Esophagus muscularis mucosa (tissue), 3 donors: Measurements from ENCODE around the gene CABP7.

Experiments
- EP300 ChIP-seq: sonication (generic); formaldehyde crosslinking; IDR thresholded peaks from one replicate; pipeline ENCODE4 v1.6.1; 2017; ENCODE audit warnings: antibody characterized with exemption
- TF ChIP-seq, protein P1 (sequence below), 3 experiments: fragments of 200-600 bp in 2 of 3; fragments of 450-650 bp in 1 of 3; sonication (generic) in 2 of 3; IDR thresholded peaks; one replicate each; pipeline ENCODE4 v1.5.1; 2017 to 2019; ENCODE audit warnings: antibody characterized with exemption in 3 of 3, mild to moderate bottlenecking in 2 of 3, moderate library complexity in 1 of 3

DNA sequence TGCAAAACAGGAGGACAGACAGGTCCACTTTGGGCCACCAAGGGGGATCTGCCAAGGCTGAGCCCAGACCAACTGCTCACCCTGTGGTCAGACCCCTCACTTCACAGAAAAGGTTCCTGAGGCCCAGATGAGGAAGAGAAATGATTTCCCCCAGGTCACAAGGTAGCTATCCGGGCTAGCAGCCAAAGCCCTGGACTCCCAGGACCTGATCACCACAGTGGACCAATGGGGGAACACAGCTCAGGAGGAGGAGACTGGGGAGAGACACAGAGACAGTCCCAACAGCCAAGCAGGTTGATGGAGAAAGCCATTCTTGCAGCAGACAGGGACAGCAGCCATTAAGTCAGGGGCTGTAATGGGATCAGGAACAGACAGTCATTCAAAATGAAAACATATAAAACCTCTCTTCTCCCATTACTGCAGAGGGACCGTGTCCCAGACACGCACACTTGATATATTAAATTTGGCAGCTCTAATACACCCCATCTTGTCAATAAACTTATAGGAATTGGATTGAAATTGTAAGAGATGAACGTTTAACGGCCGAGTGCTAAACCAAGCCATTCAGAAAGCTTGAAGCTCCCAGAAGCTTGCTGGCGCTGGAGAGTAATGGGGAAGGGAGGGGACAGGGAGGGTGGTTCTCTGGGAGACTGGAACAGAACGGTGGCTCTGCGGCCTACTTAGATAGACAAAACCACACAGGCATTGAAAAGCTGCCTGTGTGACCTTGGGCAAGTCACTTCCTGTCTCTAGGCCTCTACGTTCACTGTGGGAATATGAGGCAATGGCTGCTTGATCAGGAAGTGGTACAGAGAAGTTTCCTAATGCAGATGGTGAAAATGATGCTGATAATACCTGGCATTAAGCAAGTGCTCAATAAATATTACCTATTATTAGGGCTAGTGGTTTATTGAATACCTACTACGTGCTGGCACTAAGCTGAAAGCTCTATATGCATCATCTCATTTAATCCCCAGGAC, 31.0 kb downstream of the CABP7 start:
- TF ChIP-seq, protein P1, sequence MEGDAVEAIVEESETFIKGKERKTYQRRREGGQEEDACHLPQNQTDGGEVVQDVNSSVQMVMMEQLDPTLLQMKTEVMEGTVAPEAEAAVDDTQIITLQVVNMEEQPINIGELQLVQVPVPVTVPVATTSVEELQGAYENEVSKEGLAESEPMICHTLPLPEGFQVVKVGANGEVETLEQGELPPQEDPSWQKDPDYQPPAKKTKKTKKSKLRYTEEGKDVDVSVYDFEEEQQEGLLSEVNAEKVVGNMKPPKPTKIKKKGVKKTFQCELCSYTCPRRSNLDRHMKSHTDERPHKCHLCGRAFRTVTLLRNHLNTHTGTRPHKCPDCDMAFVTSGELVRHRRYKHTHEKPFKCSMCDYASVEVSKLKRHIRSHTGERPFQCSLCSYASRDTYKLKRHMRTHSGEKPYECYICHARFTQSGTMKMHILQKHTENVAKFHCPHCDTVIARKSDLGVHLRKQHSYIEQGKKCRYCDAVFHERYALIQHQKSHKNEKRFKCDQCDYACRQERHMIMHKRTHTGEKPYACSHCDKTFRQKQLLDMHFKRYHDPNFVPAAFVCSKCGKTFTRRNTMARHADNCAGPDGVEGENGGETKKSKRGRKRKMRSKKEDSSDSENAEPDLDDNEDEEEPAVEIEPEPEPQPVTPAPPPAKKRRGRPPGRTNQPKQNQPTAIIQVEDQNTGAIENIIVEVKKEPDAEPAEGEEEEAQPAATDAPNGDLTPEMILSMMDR (IDR thresholded peaks at IDR 0.05) = no peak
- no peak for TF ChIP-seq EP300
